ENCODE measurements around the gene RPP21.

DNA sequence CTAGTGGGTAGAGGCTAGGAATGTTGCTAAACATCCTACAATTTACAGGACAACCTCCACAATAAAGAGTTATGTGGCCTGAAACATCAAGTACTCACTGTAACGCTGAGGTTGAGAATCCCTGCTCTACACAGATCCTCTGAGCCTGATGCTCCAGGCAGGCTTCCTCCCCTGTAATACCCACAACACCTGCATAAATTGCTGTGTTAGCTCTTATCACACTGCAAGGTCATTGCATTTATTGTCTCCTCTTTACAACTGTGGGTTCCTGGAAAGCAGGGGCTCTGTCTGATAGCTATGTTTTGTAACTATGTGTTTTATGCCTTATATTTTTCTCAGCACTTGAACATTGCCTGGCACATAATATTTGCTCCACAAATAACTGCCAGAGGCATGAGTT, 11.6 kb downstream of the RPP21 start:
- TF ChIP-seq POLR2AphosphoS5 (IDR thresholded peaks at IDR 0.05; ENCODE audit: insufficient read depth in 1 of 2, low read depth in 1 of 2), result no peak
- TF ChIP-seq, protein P1, sequence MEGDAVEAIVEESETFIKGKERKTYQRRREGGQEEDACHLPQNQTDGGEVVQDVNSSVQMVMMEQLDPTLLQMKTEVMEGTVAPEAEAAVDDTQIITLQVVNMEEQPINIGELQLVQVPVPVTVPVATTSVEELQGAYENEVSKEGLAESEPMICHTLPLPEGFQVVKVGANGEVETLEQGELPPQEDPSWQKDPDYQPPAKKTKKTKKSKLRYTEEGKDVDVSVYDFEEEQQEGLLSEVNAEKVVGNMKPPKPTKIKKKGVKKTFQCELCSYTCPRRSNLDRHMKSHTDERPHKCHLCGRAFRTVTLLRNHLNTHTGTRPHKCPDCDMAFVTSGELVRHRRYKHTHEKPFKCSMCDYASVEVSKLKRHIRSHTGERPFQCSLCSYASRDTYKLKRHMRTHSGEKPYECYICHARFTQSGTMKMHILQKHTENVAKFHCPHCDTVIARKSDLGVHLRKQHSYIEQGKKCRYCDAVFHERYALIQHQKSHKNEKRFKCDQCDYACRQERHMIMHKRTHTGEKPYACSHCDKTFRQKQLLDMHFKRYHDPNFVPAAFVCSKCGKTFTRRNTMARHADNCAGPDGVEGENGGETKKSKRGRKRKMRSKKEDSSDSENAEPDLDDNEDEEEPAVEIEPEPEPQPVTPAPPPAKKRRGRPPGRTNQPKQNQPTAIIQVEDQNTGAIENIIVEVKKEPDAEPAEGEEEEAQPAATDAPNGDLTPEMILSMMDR (IDR thresholded peaks at IDR 0.05), result no peak
